HG02759 (cell line): Measurements from ENCODE around the gene CLDN11.

Source experiments
- ATAC-seq: cut with Tn5 transposase; IDR thresholded peaks from one replicate; pipeline ENCODE4 v1.9.1; 2021; ENCODE audit warnings: mild to moderate bottlenecking, moderate library complexity; ENCODE audit not compliant: unreplicated experiment

Gene CLDN11

DNA sequence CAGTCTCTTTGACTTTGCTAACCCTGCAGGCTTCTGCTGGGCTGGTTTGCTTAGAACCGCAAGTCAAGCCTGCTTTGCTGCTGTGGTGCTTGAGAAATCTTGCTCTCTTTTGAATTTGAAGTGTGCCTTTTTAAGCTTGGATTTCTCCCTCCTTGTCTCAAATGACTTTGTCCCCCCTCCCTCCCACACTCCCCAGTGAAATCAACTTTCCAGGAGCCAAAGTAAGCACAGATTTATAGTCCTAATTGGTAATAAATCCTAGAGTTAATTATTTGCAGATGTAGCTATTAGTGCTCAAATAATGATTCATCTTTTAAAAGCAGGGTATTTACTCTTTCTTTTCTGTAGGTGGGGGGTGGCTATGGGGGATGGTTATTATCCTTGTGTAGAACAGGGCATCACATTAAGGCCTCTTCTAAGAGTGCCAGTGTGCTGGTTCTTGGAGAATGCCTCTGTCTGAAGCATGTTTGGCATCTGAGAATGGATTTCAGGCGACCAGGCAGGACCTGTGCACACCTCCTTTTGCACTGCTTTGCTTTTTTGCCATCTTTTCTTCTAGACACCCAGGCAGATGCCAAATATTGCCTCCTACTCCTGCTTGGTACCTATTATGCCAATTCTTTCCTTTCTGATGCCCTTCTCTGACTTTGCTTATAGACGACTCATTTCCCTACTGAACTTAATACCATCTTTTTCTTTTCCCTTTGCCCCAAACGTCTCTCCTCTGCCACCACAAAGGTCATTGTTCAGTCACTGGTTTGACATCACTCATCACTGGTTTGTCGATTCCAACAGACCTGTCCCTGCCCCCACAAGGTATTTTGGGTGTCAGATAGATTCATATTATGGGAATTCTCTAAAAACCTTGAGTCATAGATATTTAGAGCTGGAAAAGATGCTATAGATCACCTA, 50.7 kb downstream of the CLDN11 start:
- ATAC-seq, result no peak

DNA sequence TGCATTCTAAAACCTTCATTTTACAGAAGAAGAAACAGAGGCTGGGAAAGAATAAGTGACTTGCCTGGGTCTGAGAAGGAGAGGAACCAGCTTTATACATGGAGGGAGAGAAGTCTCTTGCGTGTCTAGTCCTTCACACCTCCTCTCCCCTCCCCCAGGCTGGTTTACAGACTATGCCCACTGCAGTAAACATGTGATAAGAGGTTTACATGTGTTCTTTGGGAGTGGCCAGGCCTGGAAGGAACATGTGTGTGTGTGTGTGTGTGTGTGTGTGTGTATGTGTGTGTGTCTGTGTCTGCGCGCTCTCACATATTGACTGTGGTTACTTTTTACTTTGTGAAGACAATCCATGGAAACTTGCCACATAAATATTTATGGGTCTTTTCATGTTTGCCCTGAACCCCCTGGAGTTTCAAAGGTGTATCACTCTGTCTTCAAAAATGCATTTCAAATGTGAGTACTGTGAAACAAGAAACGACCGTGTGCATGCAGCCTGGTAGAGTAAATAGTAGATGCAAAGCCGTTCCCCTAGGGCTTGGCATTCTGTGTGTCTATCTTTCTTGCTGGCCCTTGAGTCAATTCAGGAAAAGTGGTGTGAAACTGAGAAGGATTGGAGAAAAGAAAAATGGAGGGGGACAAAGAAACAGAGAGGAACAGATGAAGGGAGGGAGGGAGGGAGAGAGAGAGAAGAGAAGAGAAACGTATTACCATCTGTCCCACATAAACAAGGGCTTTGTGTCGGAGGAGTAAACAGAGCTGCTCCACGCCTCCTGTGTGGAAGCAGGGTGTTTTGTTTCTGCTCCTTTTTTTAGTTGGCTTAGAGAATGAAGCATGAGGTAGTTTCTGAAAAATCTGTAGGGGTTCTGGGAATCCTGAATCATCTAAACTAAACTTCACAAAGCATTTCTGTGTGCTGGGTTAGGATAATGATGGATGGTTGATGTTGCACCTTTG, 51.7 kb downstream of the CLDN11 start:
- no peak for ATAC-seq

GRCh38 chr3:170471149-170471548, 52.5 kb downstream of the CLDN11 start:
- no peak for ATAC-seq

GRCh38 chr3:170473358-170473757, 54.7 kb downstream of the CLDN11 start:
- ATAC-seq, result no peak

GRCh38 chr3:170475092-170475685, 56.5 kb downstream of the CLDN11 start:
- ATAC-seq, result no peak

GRCh38 chr3:170476291-170476690, 57.6 kb downstream of the CLDN11 start:
- no peak for ATAC-seq

- no peak for ATAC-seq
Measured at GRCh38 chr3:170477395-170477794, 58.7 kb downstream of the CLDN11 start.

DNA sequence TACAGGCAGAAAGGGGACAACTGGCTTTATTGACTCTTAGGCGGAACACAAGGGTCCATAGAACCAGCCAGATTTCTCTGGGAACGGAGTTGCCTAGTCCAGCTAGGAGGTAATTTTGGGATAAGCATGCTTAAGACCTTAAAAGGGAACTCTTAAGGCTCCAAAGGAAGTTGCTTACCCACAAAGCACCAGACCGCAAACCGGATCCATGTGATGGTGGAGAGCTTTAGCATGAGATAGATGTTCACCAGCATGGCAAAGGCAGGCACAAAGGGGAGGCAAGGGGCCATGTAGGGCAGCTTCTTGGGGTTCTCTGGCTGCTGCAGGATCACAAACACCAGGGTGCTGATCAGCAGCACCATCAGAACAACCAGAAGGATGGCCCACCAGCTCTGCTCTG, 61.4 kb downstream of the CLDN11 start:
- no peak for ATAC-seq

DNA sequence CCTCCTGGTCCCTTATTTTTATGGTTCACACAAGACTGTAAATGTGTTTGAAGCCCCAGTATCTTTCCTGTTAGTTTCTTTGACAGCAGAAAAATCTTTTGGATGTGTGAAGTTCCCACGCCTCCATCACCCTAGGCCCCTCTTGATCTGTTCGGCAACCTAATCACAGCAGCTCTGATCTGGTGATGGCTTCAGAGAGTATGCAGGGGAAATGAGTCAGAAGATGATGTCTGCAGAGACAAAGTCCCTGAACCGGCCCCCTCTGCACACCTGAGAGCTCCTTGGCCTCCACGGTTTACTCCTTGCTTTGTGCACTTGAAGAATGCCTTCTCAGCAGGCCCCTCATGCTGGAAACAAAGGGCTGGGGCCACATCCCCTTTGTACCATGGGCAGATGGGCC, 63.5 kb downstream of the CLDN11 start:
- no peak for ATAC-seq

DNA sequence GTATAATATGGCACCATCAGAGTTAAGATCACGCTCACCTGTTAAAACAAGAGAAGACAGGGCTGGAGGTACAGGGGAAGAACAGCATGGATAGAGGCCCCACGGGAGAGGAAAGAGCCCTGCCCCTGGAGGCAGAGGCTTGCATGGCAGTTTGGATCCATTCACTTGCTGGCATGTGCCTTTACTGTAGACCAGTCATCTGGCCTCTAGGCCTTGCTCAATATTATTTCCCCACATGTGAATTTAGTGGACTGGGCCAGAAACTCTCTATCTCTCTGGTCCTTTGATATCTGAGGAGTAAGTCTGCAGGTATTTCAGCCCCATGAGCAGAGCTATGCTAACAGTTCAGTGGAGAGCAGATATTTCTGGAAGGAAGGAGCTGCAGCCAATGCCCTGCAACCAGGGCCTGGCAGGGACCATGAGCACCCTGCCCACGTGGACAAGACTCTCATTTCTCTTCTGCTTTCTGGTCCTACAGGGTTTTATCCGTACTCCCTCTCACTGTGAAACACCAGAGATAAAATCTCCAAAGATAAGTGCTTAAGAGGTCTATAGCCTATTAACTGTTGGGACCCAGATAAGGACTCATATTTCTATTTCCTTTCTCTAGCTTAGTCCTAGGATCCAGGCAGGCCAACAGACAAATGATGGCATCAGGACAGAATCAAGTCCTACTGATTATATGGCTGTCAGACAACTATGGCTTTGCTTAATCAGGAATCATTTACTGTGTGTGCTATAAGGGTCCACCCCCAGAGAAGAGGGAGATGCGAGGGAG, 65.0 kb downstream of the CLDN11 start:
- ATAC-seq, result no peak
